Measurements from ENCODE around the gene APOC1.

- TF ChIP-seq CTCF (conservative IDR thresholded peaks at IDR 0.05) (no peak), EZH2 (IDR thresholded peaks at IDR 0.05; ENCODE audit: low read depth) (no peak)
Observed at GRCh38 chr19:44893332-44894051, 20.9 kb upstream of the APOC1 start.

Data from PC-9 (cell line).